ENCODE measurements around the gene KRTAP2-2.
"Not testable (repeated sequence)": the region's sequence is repeated elsewhere in the genome, so short reads cannot be mapped to it uniquely, and the experiment has no call there.

Gene KRTAP2-2

GRCh38 chr17:41065829-41066624, 11.0 kb upstream of the KRTAP2-2 start, which contains the start of gene KRTAP2-4:
TSS of gene KRTAP2-4 (minus strand) at chr17:41065879. CDS start at chr17:41065845, 34 bp downstream.
- peak; percentile 82 for DNase-seq
- in situ Hi-C loops (cut with HindIII; ENCODE audit: low pct_ligation_motif_present, low pct_unique_long_range_greater_than_20kb, low sequenced_read_pairs) = no loop called here

DNA sequence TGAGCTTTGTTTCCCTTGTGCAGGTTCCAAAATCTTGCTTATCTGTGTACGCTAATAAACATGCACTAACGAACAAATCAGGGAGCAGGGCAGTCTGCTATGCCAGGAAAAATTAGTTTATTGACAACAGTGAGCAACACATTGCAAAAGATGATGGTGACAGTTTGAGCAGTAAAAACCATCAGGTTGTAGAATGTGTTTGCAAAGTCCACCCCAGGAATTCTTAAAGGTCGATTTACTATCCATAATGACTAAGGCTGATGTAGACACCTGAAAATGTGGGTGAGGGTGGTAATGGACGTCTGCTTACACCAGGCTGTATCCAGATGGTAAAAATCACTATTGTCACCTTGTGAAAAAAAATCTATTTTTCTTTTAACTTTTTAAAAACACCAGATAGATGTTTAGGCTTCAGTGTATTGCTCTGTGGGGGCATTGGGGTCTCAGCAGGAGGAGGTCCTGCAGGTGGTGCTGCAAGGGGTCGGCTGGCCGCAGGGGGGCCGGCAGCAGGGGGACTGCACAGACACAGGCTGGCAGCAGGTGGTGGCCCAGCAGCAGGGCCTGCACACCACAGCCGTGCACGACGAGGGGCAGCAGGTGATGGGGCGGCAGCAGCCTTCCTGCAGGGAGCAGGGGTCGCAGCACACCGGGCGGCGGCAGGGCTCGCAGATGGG, 10.1 kb upstream of the KRTAP2-2 start:
- DNase-seq = not testable (repeated sequence)

GRCh38 chr17:41064301-41064700, 9.3 kb upstream of the KRTAP2-2 start:
- in situ Hi-C loops (cut with HindIII; ENCODE audit: low pct_ligation_motif_present, low pct_unique_long_range_greater_than_20kb, low sequenced_read_pairs) = no loop called here
- no peak for DNase-seq

More for the DNA sequence above, 10.1 kb upstream of the KRTAP2-2 start:
- in situ Hi-C loops (cut with HindIII; ENCODE audit: low pct_ligation_motif_present, low pct_unique_long_range_greater_than_20kb, low sequenced_read_pairs) = not testable (repeated sequence)

- in situ Hi-C loops (cut with HindIII; ENCODE audit: low pct_ligation_motif_present, low pct_unique_long_range_greater_than_20kb, low sequenced_read_pairs) = no loop called here
- DNase-seq = no peak
Measured at GRCh38 chr17:41063449-41063848, 8.4 kb upstream of the KRTAP2-2 start.

DNA sequence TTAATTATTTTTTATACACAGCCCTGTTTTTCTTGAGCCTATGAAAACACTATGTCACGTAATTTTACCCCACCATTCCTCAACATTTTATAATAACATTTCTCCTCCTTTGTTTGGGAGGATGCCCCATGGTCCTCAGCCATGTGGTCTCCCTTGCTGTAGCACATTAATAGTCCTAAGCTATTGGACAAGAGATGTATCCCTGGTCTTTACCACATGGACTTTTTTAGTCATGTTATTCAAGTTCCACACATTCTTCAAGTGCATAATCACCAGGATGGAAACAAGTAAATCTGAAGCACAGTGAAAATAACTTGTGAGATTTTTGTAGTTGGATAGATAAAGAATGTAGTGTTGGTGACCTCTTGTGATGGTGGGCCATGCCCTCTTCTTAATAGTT, 6.9 kb upstream of the KRTAP2-2 start:
- in situ Hi-C loops (cut with HindIII; ENCODE audit: low pct_ligation_motif_present, low pct_unique_long_range_greater_than_20kb, low sequenced_read_pairs) = no loop called here

GRCh38 chr17:41060052-41060604, 5.1 kb upstream of the KRTAP2-2 start, which contains the start of gene KRTAP2-3:
TSS of gene KRTAP2-3 (minus strand) at chr17:41060114. CDS start at chr17:41060050, 64 bp downstream.
- in situ Hi-C loops (cut with HindIII; ENCODE audit: low pct_ligation_motif_present, low pct_unique_long_range_greater_than_20kb, low sequenced_read_pairs) = no loop called here
- DNase-seq = peak; percentile 98

More for the DNA sequence above, 6.9 kb upstream of the KRTAP2-2 start:
- peak; percentile 92 for DNase-seq

DNA sequence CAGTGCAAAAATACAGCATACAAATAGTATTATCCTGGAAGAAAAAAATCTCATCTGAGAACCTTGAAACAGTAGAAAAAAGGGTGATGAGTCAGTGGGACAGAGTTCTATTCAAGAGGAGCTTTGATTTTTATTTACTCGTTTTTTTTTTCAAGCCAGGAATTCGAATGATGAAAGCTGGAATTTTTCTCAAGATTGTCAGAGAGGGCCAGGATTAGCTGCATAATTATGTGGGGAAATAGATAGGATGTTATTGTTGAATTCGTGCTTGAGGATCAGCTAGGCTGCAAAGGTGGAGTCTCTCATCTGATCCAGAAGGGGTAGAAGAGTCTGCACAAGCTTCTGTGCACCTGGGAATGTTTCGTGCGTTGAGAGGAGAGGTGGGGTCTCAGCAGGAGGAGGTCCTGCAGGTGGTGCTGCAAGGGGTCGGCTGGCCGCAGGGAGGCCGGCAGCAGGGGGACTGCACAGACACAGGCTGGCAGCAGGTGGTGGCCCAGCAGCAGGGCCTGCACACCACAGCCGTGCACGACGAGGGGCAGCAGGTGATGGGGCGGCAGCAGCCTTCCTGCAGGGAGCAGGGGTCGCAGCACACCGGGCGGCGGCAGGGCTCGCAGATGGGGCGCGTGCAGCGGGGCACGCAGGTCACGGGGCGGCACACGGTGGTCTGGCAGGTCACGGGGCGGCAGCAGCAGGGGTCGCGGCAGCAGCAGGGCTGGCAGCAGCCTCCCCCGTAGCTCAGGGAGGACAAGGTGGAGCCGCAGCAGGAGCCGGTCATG, 4.4 kb upstream of the KRTAP2-2 start:
- in situ Hi-C loops (cut with HindIII; ENCODE audit: low pct_ligation_motif_present, low pct_unique_long_range_greater_than_20kb, low sequenced_read_pairs) = not testable (repeated sequence)

GRCh38 chr17:41058741-41059140, 3.7 kb upstream of the KRTAP2-2 start:
- DNase-seq = no peak
- in situ Hi-C loops (cut with HindIII; ENCODE audit: low pct_ligation_motif_present, low pct_unique_long_range_greater_than_20kb, low sequenced_read_pairs) = no loop called here

More for the DNA sequence above, 4.4 kb upstream of the KRTAP2-2 start:
- DNase-seq = peak; percentile 53

GRCh38 chr17:41057547-41057946, 2.5 kb upstream of the KRTAP2-2 start:
- in situ Hi-C loops (cut with HindIII; ENCODE audit: low pct_ligation_motif_present, low pct_unique_long_range_greater_than_20kb, low sequenced_read_pairs) = no loop called here
- DNase-seq = no peak

GRCh38 chr17:41054556-41054955, 474 bp downstream of the KRTAP2-2 start:
- in situ Hi-C loops (cut with HindIII; ENCODE audit: low pct_ligation_motif_present, low pct_unique_long_range_greater_than_20kb, low sequenced_read_pairs); DNase-seq: not testable (repeated sequence)

DNA sequence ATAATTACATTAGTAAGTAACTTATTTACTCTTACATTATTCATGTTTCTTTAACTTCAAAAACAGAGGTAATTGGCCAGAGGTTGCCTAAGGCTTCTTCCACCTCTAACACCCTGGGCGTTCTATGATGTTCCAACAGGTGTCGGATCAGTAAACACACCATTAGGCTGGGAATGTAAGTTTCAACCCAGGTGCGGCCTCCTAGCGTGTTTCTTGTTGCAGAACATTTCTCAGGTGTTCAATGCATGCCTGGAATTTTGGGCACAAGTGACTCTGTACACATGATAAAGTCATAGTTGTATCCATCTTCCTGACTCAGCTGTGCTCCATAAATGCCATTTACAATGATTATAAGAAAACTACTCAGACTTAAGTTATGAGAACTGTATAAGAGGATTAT, 1.0 kb downstream of the KRTAP2-2 start:
- DNase-seq = no peak
- in situ Hi-C loops (cut with HindIII; ENCODE audit: low pct_ligation_motif_present, low pct_unique_long_range_greater_than_20kb, low sequenced_read_pairs) = no loop called here

DNA sequence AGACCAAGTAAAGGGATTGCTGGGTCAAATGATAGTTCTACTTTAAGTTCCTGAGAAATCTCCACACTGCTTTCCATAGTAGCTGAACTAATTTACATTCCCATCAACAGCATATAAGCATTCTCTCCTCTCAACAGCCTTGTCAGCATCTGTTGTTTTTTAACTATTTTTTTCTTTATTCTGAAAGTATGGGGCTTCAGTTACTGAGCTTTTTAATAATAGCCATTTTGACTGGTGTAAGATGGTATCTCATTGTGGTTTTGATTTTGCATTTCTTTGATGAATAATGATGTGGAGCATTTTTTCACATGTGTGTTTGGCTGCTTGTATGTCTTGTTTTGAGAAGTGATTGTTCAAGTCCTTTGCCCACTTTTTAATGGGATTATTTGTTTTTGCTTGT, 2.5 kb downstream of the KRTAP2-2 start:
- in situ Hi-C loops (cut with HindIII; ENCODE audit: low pct_ligation_motif_present, low pct_unique_long_range_greater_than_20kb, low sequenced_read_pairs) = no loop called here
- DNase-seq = no peak

GRCh38 chr17:41049110-41049509, 5.9 kb downstream of the KRTAP2-2 start:
- in situ Hi-C loops (cut with HindIII; ENCODE audit: low pct_ligation_motif_present, low pct_unique_long_range_greater_than_20kb, low sequenced_read_pairs) = no loop called here
- no peak for DNase-seq

GRCh38 chr17:41048441-41048840, 6.6 kb downstream of the KRTAP2-2 start:
- no peak for DNase-seq
- in situ Hi-C loops (cut with HindIII; ENCODE audit: low pct_ligation_motif_present, low pct_unique_long_range_greater_than_20kb, low sequenced_read_pairs) = no loop called here

DNA sequence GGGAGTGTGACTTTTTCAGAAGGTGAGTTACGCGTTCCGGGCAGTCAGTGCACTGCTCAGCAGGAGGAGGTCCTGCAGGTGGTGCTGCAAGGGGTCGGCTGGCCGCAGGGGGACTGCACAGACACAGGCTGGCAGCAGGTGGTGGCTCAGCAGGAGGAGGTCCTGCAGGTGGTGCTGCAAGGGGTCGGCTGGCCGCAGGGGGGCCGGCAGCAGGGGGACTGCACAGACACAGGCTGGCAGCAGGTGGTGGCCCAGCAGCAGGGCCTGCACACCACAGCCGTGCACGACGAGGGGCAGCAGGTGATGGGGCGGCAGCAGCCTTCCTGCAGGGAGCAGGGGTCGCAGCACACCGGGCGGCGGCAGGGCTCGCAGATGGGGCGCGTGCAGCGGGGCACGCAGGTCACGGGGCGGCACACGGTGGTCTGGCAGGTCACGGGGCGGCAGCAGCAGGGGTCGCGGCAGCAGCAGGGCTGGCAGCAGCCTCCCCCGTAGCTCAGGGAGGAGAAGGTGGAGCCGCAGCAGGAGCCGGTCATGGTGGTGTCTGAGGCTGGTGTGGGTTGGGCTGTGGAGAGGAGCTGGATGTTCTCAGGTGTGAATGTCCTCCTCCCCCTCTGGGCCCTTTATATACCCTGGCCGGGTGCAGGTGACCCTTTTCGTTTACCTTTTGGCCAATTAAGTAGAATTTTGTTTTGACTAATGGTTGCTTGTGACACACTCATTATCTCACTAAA, 8.1 kb downstream of the KRTAP2-2 start, which contains the start of gene KRTAP2-1:
TSS of gene KRTAP2-1 (minus strand) at position 582 of the 731 bp plus-strand sequence. CDS start at position 533, 49 bp downstream.
- DNase-seq; in situ Hi-C loops (cut with HindIII; ENCODE audit: low pct_ligation_motif_present, low pct_unique_long_range_greater_than_20kb, low sequenced_read_pairs): not testable (repeated sequence)

- DNase-seq = no peak
- in situ Hi-C loops (cut with HindIII; ENCODE audit: low pct_ligation_motif_present, low pct_unique_long_range_greater_than_20kb, low sequenced_read_pairs) = no loop called here
Measured at GRCh38 chr17:41042953-41043352, 12.1 kb downstream of the KRTAP2-2 start.

DNA sequence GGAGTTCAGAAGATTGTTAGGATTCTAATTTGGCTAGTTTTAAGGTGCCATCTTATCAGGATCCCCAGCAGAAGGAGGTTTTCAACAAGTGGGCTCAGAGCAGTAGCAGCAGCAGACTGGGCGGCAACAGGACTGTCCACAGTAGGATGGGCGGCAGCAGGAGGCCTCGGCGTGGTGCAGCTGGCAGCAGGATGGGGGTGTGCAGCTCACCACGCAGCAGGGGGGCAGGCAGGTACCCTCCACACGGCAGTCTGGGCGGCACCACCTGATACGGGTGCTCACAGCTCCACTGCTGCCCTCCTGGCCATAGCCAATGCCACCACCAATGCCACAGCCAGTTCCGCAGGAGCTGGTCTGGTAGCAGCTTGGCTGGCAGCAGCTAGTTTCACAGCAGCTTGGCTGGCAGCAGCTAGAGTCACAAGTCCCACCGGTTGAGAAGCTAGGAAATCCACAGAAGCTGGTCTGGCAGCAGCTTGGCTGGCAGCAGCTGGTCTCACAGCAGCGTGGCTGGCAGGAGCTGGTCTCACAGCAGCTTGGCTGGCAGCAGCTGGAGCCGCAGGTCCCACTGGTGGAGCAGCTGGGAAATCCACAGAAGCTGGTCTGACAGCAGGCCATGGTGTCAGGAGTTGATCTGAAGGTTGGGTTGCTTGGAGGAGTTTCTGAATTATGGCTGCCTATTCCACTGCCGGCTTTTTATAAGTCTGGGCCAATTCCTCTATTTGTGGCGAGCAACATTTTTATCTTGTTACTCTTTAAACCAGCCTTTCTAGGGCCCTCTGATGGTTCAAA, 14.1 kb downstream of the KRTAP2-2 start, which contains the start of gene KRTAP1-1:
TSS of gene KRTAP1-1 (minus strand) at position 668 of the 789 bp plus-strand sequence. CDS start at position 615, 53 bp downstream.
- in situ Hi-C loops (cut with HindIII; ENCODE audit: low pct_ligation_motif_present, low pct_unique_long_range_greater_than_20kb, low sequenced_read_pairs); DNase-seq: not testable (repeated sequence)
